IPS-11a (cell line): Measurements from ENCODE around the gene STH.

ENCODE experiments used
- H3K4me3 ChIP-seq: one replicate; pipeline ENCODE4 v1.5.1; 2013; ENCODE audit warnings: low read depth, low read length, control low read depth

STH gene

DNA sequence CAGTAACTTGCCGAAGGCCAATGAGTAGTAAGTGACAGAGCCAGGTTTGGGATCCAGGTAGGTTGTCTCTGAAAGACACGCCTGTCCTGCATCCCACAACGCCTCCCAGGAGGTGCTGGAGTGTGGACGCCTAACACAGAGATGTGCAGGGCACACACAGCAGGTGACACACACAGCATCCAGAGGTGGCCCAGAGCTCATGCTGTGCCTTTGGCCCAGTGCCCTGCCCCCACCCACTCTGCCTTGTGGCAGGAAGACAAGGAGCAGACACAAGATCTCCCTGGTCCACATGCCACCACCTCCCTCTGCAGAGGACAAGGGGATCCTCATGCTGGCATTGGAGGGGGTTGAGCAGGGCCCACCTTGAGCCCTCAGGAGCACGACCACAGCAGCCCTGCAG is 14.7 kb upstream of the STH start:
- no peak overlapping the region for H3K4me3 ChIP-seq

DNA sequence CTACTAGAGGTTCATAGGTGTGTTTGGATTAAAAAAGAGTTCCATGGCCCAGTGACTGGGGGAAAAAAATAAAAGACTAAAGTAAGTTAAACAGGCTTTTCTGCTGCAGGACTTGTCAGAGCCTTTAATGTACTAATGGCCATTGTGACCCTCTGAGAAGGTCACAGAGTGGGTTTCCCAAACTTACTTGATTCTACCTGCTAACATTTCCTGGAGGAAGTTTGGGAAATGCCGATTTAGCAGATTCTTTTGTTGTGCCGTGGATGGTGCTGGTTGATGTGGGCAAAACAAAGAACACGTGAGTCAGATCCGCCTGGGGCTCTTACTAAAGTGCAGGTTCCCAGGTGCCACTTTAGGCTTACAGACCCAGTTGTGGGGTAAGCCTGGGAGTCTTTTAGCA is 13.6 kb upstream of the STH start:
- no peak overlapping the region for H3K4me3 ChIP-seq

DNA sequence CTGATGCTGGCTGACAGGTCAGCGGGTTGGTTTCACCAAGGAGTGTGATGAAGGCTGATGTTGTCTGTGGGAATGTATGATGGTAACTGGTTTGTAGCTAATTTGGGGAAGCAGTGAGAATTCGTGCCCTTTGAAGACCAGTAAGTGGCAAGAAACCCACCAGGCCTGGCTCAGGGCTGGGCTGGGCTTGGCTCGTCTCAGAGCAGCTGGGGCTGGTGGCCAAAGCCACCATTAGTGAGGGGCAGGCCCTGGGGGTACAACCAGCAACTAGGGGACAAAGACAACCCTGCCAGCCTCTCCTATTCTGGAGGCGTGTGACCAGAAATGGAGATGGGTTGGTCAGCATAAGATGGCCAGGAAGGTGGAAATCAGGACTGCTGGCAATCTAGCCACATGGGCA is 13.0 kb upstream of the STH start:
- H3K4me3 ChIP-seq: no peak overlapping the region

DNA sequence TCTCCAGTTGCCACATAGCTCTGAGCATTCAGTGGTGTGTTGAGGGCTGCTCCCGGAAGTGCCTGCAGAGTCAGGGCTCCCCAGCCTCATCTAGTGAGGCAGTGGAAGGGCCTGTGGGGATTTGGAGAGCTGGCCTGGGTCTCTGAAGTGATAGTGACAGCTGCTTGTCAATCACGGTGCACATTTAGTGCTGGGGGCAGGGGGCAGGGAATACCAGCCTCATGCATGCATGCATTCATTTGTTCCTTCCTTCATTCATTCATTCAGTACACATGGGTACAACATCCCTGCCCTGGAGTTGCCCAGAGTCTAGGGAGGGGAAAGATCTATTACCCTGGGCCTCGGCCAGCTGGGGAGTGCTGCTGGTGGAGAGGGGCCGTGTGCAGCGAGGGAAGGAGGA is 11.3 kb upstream of the STH start:
- no peak overlapping the region for H3K4me3 ChIP-seq

DNA sequence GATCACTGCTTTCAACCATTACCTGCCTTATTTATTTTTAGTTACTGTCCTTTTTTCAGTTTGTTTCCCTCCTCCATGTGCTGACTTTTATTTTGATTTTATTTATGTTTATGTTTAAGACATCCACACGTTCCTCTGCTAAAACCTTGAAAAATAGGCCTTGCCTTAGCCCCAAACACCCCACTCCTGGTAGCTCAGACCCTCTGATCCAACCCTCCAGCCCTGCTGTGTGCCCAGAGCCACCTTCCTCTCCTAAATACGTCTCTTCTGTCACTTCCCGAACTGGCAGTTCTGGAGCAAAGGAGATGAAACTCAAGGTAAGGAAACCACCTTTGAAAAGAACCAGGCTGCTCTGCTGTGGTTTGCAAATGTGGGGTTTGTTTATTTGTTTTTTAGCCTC is 9.3 kb upstream of the STH start:
- H3K4me3 ChIP-seq: no peak overlapping the region

DNA sequence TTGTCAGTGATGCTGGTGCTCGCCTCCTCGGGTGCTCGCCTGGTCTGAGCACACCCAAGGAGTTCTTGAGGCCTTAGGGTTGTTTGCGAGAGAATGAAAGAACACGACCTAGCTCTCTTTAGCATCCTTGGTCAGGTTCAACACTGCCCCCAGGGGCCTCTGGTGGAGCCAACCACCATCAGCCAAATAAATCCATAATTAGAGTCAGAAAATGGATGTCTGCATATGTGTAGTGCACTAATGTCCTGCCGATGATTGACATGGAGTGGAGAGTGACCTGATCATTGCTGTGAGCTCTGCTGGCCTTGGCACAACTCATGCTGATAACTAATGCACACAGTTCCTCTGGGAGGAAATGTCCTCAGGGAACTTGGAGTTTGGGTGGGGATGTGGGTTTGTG is 8.2 kb upstream of the STH start:
- H3K4me3 ChIP-seq: no peak overlapping the region

DNA sequence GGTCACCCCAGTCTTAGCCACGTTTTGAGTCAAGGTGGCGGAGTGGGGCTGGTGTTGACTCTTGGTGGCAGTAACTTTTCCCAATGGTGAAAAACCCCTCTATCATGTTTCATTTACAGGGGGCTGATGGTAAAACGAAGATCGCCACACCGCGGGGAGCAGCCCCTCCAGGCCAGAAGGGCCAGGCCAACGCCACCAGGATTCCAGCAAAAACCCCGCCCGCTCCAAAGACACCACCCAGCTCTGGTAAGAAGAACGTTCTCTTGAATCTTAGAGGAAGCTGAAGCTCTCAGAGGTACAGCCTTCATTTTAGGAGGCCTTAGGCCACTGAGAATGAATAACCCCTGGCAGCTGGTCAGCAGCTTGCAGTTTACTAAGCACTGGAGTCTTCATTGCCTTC is 7.7 kb upstream of the STH start:
- no peak overlapping the region for H3K4me3 ChIP-seq

DNA sequence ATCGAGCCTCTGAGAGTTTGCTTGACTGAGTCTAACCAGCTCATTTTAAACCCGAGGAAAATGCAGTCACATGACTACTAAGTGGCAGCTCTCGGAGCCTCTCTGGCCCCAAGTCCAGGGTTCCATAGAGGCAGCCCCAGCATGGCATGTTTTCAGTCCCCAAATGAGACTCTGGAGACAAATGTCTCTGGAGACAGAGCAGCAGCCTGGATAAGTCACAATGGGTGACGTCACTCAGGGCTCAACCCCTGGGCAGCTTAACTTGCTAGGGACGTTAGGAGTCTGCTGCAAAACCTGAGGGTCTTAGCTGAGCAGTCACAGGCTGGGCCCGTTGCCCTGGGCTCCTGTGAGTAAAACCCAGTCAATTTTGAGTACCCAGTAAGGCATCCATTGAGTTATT is 6.9 kb upstream of the STH start:
- H3K4me3 ChIP-seq: no peak overlapping the region

DNA sequence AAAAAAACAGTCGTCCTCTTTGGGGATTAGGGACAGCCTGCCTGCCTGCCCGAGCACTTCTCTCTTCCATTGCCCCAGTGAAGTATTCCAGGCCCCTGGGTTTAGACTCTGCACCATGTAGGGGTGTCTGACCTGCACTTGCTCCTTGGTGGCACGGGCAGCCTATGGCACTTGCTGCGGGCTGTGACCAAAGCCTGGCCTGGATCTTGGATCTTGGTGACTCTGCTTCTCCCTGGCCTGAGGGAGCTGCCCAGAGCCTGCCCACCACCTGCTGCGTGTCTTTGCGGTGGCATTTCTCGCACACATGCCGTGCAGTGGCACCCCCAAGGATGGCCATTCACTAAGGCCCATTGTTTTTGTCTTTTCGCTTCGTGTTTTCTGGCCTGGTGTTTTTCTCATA is 6.1 kb upstream of the STH start:
- H3K4me3 ChIP-seq: no peak overlapping the region

DNA sequence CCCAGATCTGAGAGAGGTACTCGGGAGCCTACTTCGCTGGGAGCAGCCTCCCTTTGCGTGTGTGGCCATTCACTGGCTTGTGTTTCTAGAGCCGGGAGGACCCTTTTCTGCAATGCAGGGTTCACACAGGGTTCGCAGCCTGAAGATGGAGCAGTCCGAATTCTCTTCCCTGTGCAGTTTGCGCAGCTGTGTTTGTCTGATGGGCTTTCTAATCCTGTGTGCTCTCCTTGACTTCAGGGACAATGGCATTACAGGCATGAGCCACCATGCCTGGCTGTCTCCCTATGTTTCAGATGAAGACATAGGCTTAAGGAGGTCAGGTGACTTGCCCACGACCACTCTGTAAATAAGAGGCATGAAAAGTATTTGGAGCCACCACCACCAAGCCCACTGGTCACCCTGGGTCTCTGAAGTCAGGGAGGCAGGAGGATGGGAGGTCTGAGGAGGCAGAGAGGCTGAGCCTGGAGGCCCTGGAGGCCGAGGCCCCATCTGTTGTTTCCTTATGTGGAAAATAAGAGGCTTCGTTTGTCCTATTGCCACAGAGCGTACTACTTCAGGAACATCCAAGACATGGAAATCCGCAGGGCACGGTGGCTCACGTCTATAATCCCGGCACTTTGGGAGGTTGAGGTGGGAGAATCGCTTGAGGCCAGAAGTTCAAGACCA is 5.0 kb upstream of the STH start:
- H3K4me3 ChIP-seq: no peak overlapping the region

DNA sequence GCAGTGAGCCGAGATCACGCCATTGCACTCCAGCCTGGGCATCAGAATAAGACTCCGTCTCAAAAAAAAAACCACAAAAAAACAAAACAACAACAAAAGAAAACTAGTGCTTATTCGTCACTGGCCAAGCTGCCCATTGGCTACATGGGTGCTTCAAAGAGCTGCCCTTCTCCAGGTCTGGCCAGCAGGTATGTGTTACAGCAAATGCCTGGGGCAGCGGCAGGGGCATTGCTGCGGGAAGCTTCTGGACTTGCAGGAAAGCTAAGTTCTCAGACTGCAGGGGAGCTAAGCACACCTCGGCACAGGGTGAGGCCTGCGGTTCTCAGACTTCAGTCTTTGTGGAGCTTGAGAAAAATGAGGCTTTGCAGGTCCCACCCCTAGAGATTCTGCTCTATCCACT is 4.1 kb upstream of the STH start:
- no peak overlapping the region for H3K4me3 ChIP-seq

DNA sequence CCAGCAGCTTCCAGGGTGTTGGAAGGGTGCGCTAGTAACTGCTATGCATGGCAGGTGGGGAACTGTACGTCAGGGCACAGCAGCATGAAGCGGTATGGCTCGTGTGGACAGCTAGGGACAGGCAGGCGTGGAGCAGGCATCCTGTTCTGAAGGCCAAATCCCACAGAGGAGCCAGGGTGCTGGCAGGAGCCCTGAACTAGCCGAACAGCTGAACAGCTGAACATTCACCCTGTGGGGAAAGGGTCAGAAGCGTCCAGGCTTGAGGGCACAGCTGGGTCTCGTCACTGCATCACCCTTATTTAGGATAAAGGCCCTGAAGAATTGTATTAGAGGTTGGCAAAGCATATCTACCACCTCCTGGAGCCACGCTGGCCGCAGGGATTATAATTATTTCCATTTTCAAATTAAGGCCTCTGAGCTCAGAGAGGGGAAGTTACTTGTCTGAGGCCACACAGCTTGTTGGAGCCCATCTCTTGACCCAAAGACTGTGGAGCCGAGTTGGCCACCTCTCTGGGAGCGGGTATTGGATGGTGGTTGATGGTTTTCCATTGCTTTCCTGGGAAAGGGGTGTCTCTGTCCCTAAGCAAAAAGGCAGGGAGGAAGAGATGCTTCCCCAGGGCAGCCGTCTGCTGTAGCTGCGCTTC is 3.3 kb upstream of the STH start:
- H3K4me3 ChIP-seq: no peak overlapping the region

DNA sequence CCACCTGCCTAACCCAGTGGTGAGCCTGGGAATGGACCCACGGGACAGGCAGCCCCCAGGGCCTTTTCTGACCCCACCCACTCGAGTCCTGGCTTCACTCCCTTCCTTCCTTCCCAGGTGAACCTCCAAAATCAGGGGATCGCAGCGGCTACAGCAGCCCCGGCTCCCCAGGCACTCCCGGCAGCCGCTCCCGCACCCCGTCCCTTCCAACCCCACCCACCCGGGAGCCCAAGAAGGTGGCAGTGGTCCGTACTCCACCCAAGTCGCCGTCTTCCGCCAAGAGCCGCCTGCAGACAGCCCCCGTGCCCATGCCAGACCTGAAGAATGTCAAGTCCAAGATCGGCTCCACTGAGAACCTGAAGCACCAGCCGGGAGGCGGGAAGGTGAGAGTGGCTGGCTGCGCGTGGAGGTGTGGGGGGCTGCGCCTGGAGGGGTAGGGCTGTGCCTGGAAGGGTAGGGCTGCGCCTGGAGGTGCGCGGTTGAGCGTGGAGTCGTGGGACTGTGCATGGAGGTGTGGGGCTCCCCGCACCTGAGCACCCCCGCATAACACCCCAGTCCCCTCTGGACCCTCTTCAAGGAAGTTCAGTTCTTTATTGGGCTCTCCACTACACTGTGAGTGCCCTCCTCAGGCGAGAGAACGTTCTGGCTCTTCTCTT is 2.6 kb upstream of the STH start:
- no peak overlapping the region for H3K4me3 ChIP-seq

DNA sequence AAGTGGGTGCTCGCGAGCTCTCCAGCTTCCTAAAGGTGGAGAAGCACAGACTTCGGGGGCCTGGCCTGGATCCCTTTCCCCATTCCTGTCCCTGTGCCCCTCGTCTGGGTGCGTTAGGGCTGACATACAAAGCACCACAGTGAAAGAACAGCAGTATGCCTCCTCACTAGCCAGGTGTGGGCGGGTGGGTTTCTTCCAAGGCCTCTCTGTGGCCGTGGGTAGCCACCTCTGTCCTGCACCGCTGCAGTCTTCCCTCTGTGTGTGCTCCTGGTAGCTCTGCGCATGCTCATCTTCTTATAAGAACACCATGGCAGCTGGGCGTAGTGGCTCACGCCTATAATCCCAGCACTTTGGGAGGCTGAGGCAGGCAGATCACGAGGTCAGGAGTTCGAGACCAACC is 1.9 kb upstream of the STH start:
- H3K4me3 ChIP-seq: no peak overlapping the region

DNA sequence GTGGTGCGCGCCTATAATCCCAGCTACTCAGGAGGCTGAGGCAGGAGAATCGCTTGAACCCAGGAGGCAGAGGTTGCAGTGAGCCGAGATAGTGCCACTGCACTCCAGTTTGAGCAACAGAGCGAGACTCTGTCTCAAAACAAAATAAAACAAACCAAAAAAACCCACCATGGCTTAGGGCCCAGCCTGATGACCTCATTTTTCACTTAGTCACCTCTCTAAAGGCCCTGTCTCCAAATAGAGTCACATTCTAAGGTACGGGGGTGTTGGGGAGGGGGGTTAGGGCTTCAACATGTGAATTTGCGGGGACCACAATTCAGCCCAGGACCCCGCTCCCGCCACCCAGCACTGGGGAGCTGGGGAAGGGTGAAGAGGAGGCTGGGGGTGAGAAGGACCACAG is 1.4 kb upstream of the STH start:
- H3K4me3 ChIP-seq: no peak overlapping the region

DNA sequence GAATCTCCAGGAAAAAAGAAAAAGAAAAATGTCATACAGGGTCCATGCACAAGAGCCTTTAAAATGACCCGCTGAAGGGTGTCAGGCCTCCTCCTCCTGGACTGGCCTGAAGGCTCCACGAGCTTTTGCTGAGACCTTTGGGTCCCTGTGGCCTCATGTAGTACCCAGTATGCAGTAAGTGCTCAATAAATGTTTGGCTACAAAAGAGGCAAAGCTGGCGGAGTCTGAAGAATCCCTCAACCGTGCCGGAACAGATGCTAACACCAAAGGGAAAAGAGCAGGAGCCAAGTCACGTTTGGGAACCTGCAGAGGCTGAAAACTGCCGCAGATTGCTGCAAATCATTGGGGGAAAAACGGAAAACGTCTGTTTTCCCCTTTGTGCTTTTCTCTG is 845 bp downstream of the STH start:
- no peak overlapping the region for H3K4me3 ChIP-seq

DNA sequence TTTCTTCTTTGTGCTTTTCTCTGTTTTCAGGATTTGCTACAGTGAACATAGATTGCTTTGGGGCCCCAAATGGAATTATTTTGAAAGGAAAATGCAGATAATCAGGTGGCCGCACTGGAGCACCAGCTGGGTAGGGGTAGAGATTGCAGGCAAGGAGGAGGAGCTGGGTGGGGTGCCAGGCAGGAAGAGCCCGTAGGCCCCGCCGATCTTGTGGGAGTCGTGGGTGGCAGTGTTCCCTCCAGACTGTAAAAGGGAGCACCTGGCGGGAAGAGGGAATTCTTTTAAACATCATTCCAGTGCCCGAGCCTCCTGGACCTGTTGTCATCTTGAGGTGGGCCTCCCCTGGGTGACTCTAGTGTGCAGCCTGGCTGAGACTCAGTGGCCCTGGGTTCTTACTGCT is 1.2 kb downstream of the STH start:
- no peak overlapping the region for H3K4me3 ChIP-seq

DNA sequence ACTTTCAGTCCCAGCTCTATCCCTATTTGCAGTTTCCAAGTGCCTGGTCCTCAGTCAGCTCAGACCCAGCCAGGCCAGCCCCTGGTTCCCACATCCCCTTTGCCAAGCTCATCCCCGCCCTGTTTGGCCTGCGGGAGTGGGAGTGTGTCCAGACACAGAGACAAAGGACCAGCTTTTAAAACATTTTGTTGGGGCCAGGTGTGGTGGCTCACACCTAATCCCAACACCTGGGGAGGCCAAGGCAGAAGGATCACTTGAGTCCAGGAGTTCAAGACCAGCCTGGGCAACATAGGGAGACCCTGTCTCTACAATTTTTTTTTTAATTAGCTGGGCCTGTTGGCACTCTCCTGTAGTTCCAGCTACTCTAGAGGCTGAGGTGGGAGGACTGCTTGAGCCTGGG is 1.7 kb downstream of the STH start:
- no peak overlapping the region for H3K4me3 ChIP-seq

DNA sequence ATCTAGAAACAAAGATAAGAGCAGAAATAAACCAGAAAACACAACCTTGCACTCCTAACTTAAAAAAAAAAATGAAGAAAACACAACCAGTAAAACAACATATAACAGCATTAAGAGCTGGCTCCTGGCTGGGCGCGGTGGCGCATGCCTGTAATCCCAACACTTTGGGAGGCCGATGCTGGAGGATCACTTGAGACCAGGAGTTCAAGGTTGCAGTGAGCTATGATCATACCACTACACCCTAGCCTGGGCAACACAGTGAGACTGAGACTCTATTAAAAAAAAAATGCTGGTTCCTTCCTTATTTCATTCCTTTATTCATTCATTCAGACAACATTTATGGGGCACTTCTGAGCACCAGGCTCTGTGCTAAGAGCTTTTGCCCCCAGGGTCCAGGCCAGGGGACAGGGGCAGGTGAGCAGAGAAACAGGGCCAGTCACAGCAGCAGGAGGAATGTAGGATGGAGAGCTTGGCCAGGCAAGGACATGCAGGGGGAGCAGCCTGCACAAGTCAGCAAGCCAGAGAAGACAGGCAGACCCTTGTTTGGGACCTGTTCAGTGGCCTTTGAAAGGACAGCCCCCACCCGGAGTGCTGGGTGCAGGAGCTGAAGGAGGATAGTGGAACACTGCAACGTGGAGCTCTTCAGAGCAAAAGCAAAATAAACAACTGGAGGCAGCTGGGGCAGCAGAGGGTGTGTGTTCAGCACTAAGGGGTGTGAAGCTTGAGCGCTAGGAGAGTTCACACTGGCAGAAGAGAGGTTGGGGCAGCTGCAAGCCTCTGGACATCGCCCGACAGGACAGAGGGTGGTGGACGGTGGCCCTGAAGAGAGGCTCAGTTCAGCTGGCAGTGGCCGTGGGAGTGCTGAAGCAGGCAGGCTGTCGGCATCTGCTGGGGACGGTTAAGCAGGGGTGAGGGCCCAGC is 2.6 kb downstream of the STH start:
- no peak overlapping the region for H3K4me3 ChIP-seq

DNA sequence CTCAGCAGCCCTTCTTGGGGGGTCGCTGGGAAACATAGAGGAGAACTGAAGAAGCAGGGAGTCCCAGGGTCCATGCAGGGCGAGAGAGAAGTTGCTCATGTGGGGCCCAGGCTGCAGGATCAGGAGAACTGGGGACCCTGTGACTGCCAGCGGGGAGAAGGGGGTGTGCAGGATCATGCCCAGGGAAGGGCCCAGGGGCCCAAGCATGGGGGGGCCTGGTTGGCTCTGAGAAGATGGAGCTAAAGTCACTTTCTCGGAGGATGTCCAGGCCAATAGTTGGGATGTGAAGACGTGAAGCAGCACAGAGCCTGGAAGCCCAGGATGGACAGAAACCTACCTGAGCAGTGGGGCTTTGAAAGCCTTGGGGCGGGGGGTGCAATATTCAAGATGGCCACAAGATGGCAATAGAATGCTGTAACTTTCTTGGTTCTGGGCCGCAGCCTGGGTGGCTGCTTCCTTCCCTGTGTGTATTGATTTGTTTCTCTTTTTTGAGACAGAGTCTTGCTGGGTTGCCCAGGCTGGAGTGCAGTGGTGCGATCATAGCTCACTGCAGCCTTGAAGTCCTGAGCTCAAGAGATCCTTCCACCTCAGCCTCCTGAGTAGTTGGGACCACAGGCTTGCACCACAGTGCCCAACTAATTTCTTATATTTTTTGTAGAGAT is 3.4 kb downstream of the STH start:
- H3K4me3 ChIP-seq: no peak overlapping the region

DNA sequence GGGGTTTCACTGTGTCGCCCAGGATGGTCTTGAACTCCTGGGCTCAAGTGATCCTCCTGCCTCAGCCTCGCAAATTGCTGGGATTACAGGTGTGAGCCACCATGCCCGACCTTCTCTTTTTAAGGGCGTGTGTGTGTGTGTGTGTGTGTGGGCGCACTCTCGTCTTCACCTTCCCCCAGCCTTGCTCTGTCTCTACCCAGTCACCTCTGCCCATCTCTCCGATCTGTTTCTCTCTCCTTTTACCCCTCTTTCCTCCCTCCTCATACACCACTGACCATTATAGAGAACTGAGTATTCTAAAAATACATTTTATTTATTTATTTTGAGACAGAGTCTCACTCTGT is 3.9 kb downstream of the STH start:
- H3K4me3 ChIP-seq: no peak overlapping the region
